Mucosa of descending colon (tissue), 3 donors: ENCODE results near the gene KLHL30. TPM values are rescaled to one million over a fixed set of nuclear protein-coding genes. Genes with fewer than 3 reads are reported as not detected.

Experiments used
- ATAC-seq: fragments of 200-7000 bp; cut with Tn5 transposase; one replicate; pipeline ENCODE4 v1.9.1; 2020; ENCODE audit warnings: mild to moderate bottlenecking, moderate library complexity
- DNase-seq, 3 donors: peaks; one replicate each; pipeline ENCODE4 v3.0.0-alpha.2; 2020
- H3K36me3 ChIP-seq: fragments of 200-600 bp; one replicate; pipeline ENCODE4 v1.8.0; 2021; ENCODE audit warnings: low read depth, mild to moderate bottlenecking
- H3K4me1 ChIP-seq: fragments of 200-600 bp; one replicate; pipeline ENCODE4 v1.8.0; 2021; ENCODE audit warnings: low read depth, mild to moderate bottlenecking
- H3K4me3 ChIP-seq: fragments of 200-600 bp; one replicate; pipeline ENCODE4 v1.8.0; 2021; ENCODE audit warnings: mild to moderate bottlenecking
- H3K9me3 ChIP-seq: fragments of 200-600 bp; one replicate; pipeline ENCODE4 v1.8.0; 2021; ENCODE audit warnings: mild to moderate bottlenecking
- CTCF ChIP-seq: fragments of 200-600 bp; IDR thresholded peaks from one replicate; pipeline ENCODE4 v1.8.0; 2022; ENCODE audit warnings: antibody characterized with exemption, mild to moderate bottlenecking
- intact Hi-C, 2 donors: fragments of 100-400 bp; cut with DNase I in 1 of 2; cut with micrococcal nuclease in 1 of 2; formaldehyde crosslinking; loops; one replicate each; pipeline versions ENCODE4 v1.11.0 to v1.11.1; 2022; cut with DNase I, micrococcal nuclease
- total RNA-seq, 3 donors: library from RNA; stranded (reverse); fragmentation: NEBNext Ultra II Directional in 2 of 3; extraction: Animal tissue kit (Norgen Biotek cat#: 25700) in 2 of 3; gene quantifications; one replicate each; pipeline versions ENCODE4 v1.2.1 to v1.2.4, GENCODE V29; 2021 to 2023
- donor health status: DM: no; HTN: no; CAD: no; lungs with moderate emphysema.
- donor health status: DM: no; HTN: no; CAD: no.
- donor health status: DM: no; HTN: yes; CAD: no.

The KLHL30 gene
- total RNA-seq, 3 donors from 2014 or later, result 0.17 to 1.1 (median 0.24) TPM

DNA sequence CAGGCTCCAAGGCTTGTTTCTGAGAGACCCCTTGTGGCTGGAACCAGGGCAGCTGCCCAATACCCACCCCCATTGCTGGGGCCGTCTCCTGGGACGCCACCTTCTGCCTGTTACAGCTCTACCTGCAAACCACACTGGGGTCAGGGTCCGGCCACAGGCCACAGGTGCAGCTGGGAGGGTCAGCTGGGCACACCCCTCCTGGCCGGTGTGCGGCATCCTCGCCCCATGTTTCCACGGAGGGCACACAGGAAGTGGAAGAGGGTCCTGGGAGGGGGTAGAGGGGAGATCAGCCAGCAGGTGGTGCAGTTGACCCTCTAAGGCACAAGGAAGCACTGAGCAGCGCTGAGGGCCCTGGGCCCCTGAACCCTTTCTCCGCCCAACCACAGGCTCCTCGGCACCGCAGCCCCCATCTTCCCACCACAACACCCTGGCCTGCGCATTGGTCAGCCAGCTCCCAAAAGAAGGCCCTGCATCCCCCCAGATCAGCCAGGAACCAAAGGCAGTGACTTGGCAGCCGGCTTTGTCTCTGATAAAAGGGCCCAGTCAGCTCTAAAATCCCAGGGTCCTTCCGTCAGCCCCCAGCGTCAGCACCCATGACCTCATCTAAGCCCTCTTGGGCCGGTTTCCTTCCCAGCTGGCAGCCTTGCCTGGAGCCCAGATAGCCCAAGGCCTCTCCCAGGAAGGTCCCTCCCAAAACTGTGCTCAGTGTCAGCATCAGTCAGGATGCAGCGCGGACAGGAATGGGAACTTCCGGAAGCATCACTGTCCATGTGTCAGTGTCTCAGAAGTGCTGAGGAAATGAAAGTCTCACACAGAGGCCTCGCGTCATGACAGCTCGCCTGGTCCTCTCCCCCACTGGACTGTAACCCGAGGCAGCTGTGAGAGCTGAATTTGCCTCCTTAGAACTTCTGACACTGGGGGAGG lies 22.0 kb downstream of the KLHL30 start:
- Histone ChIP-seq H3K4me3 (no peak overlapping the region), H3K9me3 (no peaks in the 10 kb centered on the region), H3K36me3 (no peaks in the 10 kb centered on the region), H3K4me1 (peaks cover 21% of the 10 kb centered on the region)
- TF ChIP-seq CTCF, result no peak
- ATAC-seq (peak; percentile 17), DNase-seq (peak; percentile 28 to 45 (median 43))
- intact Hi-C loops, result no loop called here

DNA sequence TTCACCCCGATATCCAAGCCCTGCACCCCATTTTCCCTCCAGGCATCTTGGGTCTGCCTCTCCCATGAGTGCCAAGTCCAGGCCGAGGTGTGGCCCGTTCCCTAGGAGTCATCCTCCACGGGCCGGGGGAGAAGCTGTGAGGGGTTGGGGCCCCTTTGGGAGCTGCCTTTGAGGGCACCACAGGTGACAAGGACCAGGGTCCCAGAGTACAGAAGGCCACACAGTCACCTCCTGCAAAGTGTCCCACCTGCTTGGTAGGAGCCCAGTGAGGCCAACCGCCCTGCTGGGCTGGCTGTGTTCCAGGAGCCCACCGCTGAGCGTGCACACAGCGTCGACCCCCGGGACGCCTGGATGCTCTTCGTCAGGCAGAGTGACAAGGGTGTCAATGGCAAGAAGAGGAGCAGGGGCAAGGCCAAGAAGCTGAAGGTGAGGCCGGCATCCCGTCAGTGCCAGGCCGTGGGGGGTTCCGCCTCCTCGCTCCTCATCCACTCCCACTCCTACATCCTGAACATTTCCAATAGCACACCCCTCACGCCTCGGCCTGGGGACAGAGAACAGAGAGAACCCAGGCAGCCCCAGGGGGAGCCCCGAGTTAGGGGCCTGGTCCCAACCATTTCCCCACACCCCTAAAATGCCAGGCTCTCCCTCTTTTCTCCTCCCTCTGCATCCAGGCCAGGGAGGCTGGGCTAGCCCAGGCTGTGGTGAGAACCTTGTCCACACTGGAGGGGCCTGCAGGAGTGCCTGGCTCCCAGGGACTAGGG lies 23.0 kb downstream of the KLHL30 start:
- H3K9me3 ChIP-seq, result no peaks in the 10 kb centered on the region
- H3K4me1 ChIP-seq, result peaks cover 21% of the 10 kb centered on the region
- ATAC-seq, result no peak
- no peak for TF ChIP-seq CTCF
- H3K4me3 ChIP-seq, result no peak overlapping the region
- H3K36me3 ChIP-seq, result no peaks in the 10 kb centered on the region
- intact Hi-C loops, result no loop called here
- peak in 2 of 3 donors; percentile 24 to 42 for DNase-seq

DNA sequence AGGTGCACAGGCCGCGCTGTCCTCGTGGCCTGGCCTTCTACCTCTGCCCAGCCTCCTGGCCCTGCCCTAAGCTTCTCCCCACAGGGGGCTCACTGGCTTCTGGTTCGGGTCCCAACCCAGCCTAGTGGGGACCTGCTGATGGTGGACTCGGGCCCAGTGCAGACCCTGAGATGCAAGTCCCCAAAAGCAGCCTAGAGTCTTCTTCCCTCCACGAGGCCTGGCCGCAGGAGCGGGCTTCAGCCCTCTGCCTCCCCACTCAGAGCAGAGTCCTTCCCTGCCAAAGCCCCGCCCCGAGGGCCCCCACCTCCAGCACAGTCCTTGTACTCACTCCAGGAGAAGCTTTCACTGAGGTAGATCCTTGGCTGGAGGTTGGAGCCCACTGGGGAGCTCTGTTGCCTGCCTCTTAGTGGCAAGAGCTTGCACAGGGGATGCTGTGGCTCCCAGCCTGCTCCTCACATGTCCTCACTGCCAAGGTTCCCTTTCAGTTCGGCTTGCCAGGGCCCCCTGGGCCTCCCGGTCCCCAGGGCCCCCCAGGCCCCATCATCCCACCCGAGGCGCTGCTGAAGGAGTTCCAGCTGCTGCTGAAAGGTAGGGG lies 23.9 kb downstream of the KLHL30 start:
- ATAC-seq (no peak), DNase-seq (peak in 2 of 3 donors; percentile 19 to 48)
- Histone ChIP-seq H3K4me3 (no peak overlapping the region), H3K9me3 (no peaks in the 10 kb centered on the region), H3K36me3 (no peaks in the 10 kb centered on the region), H3K4me1 (peaks cover 21% of the 10 kb centered on the region)
- TF ChIP-seq CTCF, result no peak
- intact Hi-C loops, result no loop called here

- intact Hi-C loops, result no loop called here
- Histone ChIP-seq H3K4me1 (peaks cover 21% of the 10 kb centered on the region), H3K36me3 (no peaks in the 10 kb centered on the region), H3K4me3 (no peak overlapping the region), H3K9me3 (no peaks in the 10 kb centered on the region)
- no peak for TF ChIP-seq CTCF
- DNase-seq, result peak in 1 of 3 donors; percentile 20
- no peak for ATAC-seq
These were observed 24.5 kb downstream of the KLHL30 start for GRCh38 chr2:238162846-238163441.

- no peak for TF ChIP-seq CTCF
- intact Hi-C loops, result no loop called here
- H3K9me3 ChIP-seq, result no peaks in the 10 kb centered on the region
- no peaks in the 10 kb centered on the region for H3K36me3 ChIP-seq
- ATAC-seq (peak; percentile 3), DNase-seq (peak in 2 of 3 donors; percentile 25 to 46)
- no peak overlapping the region for H3K4me3 ChIP-seq
- H3K4me1 ChIP-seq, result peaks cover 15% of the 10 kb centered on the region
These were observed 25.2 kb downstream of the KLHL30 start for GRCh38 chr2:238163481-238164198.
